HG02571 (cell line): ENCODE results near the gene MYO10.
"Not testable (repeated sequence)": the region's sequence is repeated elsewhere in the genome, so short reads cannot be mapped to it uniquely, and the experiment has no call there.

Source experiments
- ATAC-seq: cut with Tn5 transposase; IDR thresholded peaks from one replicate; pipeline ENCODE4 v1.9.1; 2021; ENCODE audit warnings: mild to moderate bottlenecking, moderate library complexity; ENCODE audit not compliant: unreplicated experiment

The MYO10 gene

GRCh38 chr5:16866273-16866672, 69.8 kb downstream of the MYO10 start:
- no peak for ATAC-seq

- no peak for ATAC-seq
These were observed 70.9 kb downstream of the MYO10 start for GRCh38 chr5:16865151-16865550.

- no peak for ATAC-seq
These were observed 71.4 kb downstream of the MYO10 start for GRCh38 chr5:16864631-16865131.

GRCh38 chr5:16863469-16863946, 72.6 kb downstream of the MYO10 start:
- no peak for ATAC-seq

GRCh38 chr5:16862777-16863176, 73.3 kb downstream of the MYO10 start:
- ATAC-seq, result no peak

- ATAC-seq, result no peak
These were observed 76.7 kb downstream of the MYO10 start for GRCh38 chr5:16859346-16859745.

- no peak for ATAC-seq
These were observed 77.9 kb downstream of the MYO10 start for GRCh38 chr5:16858151-16858550.

- no peak for ATAC-seq
These were observed 78.5 kb downstream of the MYO10 start for GRCh38 chr5:16857635-16858034.

GRCh38 chr5:16856531-16856930, 79.6 kb downstream of the MYO10 start:
- ATAC-seq, result no peak

GRCh38 chr5:16855898-16856297, 80.2 kb downstream of the MYO10 start:
- no peak for ATAC-seq

- ATAC-seq, result no peak
These were observed 80.6 kb downstream of the MYO10 start for GRCh38 chr5:16855485-16855884.

- no peak for ATAC-seq
These were observed 81.7 kb downstream of the MYO10 start for GRCh38 chr5:16854351-16854750.

- ATAC-seq, result no peak
These were observed 82.6 kb downstream of the MYO10 start for GRCh38 chr5:16853518-16853917.

- no peak for ATAC-seq
These were observed 83.7 kb downstream of the MYO10 start for GRCh38 chr5:16852251-16853005.

GRCh38 chr5:16849775-16850174, 86.3 kb downstream of the MYO10 start:
- ATAC-seq, result no peak

- ATAC-seq, result no peak
These were observed 86.9 kb downstream of the MYO10 start for GRCh38 chr5:16849181-16849580.

- no peak for ATAC-seq
These were observed 91.1 kb downstream of the MYO10 start for GRCh38 chr5:16844952-16845351.

GRCh38 chr5:16842896-16843295, 93.2 kb downstream of the MYO10 start:
- no peak for ATAC-seq

GRCh38 chr5:16841416-16841815, 94.7 kb downstream of the MYO10 start:
- ATAC-seq, result no peak

- no peak for ATAC-seq
These were observed 98.8 kb downstream of the MYO10 start for GRCh38 chr5:16837305-16837704.

GRCh38 chr5:16834029-16834428, 102.1 kb downstream of the MYO10 start:
- ATAC-seq, result no peak

GRCh38 chr5:16831326-16831725, 104.8 kb downstream of the MYO10 start:
- not testable (repeated sequence) for ATAC-seq

- no peak for ATAC-seq
These were observed 108.3 kb downstream of the MYO10 start for GRCh38 chr5:16827755-16828154.
